Astrocyte (in vitro differentiated cells and primary cell): ENCODE data around the gene ADGRF5.

Source experiments
- EZH2 ChIP-seq: IDR thresholded peaks from 2 replicates; pipeline ENCODE4 v1.6.1; 2012; ENCODE audit warnings: mild to moderate bottlenecking, low read length, inconsistent platforms; ENCODE audit not compliant: insufficient read depth
- TF ChIP-seq, protein P1 (sequence below): IDR thresholded peaks from 2 replicates; pipeline ENCODE4 v1.5.1; 2011; ENCODE audit warnings: low read depth, mild to moderate bottlenecking, inconsistent platforms, low read length, moderate library complexity; ENCODE audit not compliant: insufficient read depth

- TF ChIP-seq, protein P1, sequence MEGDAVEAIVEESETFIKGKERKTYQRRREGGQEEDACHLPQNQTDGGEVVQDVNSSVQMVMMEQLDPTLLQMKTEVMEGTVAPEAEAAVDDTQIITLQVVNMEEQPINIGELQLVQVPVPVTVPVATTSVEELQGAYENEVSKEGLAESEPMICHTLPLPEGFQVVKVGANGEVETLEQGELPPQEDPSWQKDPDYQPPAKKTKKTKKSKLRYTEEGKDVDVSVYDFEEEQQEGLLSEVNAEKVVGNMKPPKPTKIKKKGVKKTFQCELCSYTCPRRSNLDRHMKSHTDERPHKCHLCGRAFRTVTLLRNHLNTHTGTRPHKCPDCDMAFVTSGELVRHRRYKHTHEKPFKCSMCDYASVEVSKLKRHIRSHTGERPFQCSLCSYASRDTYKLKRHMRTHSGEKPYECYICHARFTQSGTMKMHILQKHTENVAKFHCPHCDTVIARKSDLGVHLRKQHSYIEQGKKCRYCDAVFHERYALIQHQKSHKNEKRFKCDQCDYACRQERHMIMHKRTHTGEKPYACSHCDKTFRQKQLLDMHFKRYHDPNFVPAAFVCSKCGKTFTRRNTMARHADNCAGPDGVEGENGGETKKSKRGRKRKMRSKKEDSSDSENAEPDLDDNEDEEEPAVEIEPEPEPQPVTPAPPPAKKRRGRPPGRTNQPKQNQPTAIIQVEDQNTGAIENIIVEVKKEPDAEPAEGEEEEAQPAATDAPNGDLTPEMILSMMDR: no peak
- no peak for TF ChIP-seq EZH2
Observed at GRCh38 chr6:46947497-46947896, 25.8 kb upstream of the ADGRF5 start.
